GM13976 (cell line): ENCODE data around the gene RBM26.
"Not testable (repeated sequence)": the region's sequence is repeated elsewhere in the genome, so short reads cannot be mapped to it uniquely, and the experiment has no call there.

Experiments
- DNase-seq: peaks from one replicate; pipeline ENCODE4 v3.0.0; 2012; ENCODE audit warnings: low spot score
- CTCF ChIP-seq: IDR thresholded peaks from 2 replicates; pipeline ENCODE4 v1.5.1; 2012; ENCODE audit warnings: borderline replicate concordance, mild to moderate bottlenecking; ENCODE audit not compliant: insufficient read depth; ENCODE audit errors: extremely low read depth, missing control alignments, control extremely low read depth
- in situ Hi-C: fragments of 300-500 bp; cut with MboI; formaldehyde crosslinking; loops from one replicate; pipeline ENCODE4 v1.12.0; 2022; ENCODE audit warnings: low sequenced_read_pairs, mixed read lengths, inconsistent platforms; ENCODE audit not compliant: unreplicated experiment

RBM26 gene

GRCh38 chr13:79282976-79283375 is 123.1 kb downstream of the RBM26 start:
- no peak for TF ChIP-seq CTCF
- in situ Hi-C loops = no loop called here
- DNase-seq = no peak

GRCh38 chr13:79282508-79282907 is 123.5 kb downstream of the RBM26 start:
- no peak for TF ChIP-seq CTCF
- DNase-seq = no peak
- in situ Hi-C loops = no loop called here

GRCh38 chr13:79281339-79281747 is 124.7 kb downstream of the RBM26 start:
- in situ Hi-C loops = no loop called here
- no peak for TF ChIP-seq CTCF
- DNase-seq = no peak

GRCh38 chr13:79279735-79280134 is 126.3 kb downstream of the RBM26 start:
- in situ Hi-C loops, DNase-seq: not testable (repeated sequence)

GRCh38 chr13:79273045-79273444 is 133.0 kb downstream of the RBM26 start:
- DNase-seq = no peak
- TF ChIP-seq CTCF = no peak
- in situ Hi-C loops = no loop called here

GRCh38 chr13:79271616-79272015 is 134.4 kb downstream of the RBM26 start:
- DNase-seq = no peak
- in situ Hi-C loops = no loop called here
- TF ChIP-seq CTCF = no peak

- no peak for DNase-seq
- no peak for TF ChIP-seq CTCF
- in situ Hi-C loops = no loop called here
Measured at GRCh38 chr13:79270859-79271258, 135.2 kb downstream of the RBM26 start.
